Measurements from ENCODE around the gene GCH1. TPM values are rescaled to one million over a fixed set of nuclear protein-coding genes. Genes with fewer than 3 reads are reported as not detected.

GCH1 gene
- total RNA-seq, 4 donors from 2014 or later: 9.4 to 27.9 (median 18.7) TPM

DNA sequence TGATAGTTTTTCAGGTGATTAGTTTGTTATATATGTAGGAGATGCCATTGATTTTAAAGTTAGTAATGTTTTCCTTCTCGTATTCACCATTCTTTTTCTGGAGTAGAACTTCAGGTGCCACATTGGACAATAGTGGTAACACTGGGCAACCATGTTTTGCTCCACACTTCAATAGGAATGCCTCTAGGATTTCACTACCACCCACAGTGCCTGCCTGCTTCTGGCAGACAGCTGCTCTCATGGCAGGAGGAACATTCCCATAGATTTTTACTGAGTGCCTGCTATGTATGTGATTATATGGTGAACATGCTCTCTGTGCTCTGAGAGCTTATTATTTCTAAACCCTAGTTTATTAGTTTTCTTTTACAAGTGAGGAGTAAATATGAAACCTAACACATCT, 53.7 kb downstream of the GCH1 start:
- ATAC-seq (ENCODE audit: low FRiP score) (no peak), DNase-seq (ENCODE audit: low spot score) (no peak)
- TF ChIP-seq, protein P1, sequence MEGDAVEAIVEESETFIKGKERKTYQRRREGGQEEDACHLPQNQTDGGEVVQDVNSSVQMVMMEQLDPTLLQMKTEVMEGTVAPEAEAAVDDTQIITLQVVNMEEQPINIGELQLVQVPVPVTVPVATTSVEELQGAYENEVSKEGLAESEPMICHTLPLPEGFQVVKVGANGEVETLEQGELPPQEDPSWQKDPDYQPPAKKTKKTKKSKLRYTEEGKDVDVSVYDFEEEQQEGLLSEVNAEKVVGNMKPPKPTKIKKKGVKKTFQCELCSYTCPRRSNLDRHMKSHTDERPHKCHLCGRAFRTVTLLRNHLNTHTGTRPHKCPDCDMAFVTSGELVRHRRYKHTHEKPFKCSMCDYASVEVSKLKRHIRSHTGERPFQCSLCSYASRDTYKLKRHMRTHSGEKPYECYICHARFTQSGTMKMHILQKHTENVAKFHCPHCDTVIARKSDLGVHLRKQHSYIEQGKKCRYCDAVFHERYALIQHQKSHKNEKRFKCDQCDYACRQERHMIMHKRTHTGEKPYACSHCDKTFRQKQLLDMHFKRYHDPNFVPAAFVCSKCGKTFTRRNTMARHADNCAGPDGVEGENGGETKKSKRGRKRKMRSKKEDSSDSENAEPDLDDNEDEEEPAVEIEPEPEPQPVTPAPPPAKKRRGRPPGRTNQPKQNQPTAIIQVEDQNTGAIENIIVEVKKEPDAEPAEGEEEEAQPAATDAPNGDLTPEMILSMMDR (IDR thresholded peaks at IDR 0.05): no peak

DNA sequence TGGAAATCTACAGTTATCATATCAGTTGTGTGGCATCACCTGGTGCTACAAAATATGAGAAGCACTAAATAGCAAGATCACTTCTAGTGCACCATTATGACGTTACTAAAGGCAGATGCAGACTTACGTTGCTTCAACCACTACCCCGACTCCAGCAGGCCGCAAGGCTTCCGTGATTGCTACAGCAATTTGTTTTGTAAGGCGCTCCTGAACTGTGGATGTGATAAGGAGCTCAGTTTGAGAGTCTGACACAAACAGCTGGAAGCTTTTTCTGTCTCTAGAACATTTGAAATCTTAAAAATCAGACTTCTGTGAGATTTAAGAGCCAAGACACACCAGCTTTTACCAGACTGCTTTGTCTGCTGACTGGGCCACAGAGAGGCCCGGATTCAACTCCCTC, 57.0 kb downstream of the GCH1 start:
- DNase-seq (ENCODE audit: low spot score) (no peak), ATAC-seq (ENCODE audit: low FRiP score) (no peak)
- TF ChIP-seq, protein P1 (IDR thresholded peaks at IDR 0.05): no peak

DNA sequence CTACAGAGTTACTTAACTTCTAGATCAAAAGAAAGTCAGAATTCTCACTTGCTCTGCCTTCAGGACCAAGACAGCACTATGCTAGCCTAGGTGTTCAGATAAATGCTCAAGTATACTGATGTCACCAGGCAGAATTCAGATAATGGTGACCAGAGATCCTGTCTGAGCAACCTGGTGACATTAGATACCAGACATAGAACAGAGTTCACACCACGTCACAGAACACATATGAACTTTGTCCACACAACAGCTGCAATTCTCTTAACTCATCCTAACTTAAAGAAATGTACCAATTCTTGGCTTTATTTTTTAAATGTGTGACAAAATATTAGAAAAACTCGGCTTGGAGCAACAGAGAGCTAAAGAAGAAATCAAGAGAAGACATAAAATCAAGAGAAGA, 58.1 kb downstream of the GCH1 start:
- DNase-seq (ENCODE audit: low spot score) (no peak), ATAC-seq (ENCODE audit: low FRiP score) (no peak)
- TF ChIP-seq, protein P1 (IDR thresholded peaks at IDR 0.05): no peak

DNA sequence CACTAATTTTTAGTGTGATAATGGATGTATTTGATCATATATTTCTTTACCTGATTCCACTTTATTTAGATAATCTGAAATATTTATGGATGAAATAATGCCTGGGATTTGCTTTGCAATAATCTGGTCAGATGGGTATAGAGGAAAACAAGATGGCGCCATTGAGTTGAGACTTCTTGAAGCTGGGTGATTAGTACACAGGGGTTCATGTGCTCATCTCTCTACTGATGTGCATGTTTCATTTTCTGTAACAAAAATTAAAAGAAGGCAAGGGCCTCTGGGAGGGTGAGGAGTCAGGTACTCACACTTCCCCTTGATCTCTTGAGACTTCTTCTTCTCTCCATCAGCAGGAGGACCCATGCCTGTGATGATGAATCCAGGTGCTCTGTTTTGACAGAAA, 61.8 kb downstream of the GCH1 start:
- TF ChIP-seq, protein P1 (IDR thresholded peaks at IDR 0.05): no peak
- DNase-seq (ENCODE audit: low spot score) (no peak), ATAC-seq (ENCODE audit: low FRiP score) (no peak)

DNA sequence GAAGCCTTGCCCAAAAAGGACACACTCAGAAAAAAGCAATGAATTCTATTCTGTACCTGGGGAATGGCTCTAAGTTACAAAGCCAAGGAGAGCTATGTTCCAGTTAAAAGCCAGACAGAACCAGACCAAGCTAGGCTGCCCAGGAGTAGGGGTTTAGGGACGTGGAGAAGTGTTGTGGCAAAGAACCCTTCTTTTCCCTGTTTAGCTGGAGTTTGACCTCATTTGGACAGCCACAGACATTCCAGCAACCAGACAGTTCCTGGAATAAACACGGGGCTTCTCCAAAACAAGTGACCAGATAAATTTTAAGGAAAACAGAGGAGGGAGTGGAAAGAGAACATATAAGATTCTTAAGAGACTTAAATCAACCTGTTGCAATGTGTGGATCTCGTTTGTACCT, 62.3 kb downstream of the GCH1 start:
- ATAC-seq (ENCODE audit: low FRiP score) (no peak), DNase-seq (ENCODE audit: low spot score) (no peak)
- TF ChIP-seq, protein P1 (IDR thresholded peaks at IDR 0.05): no peak

DNA sequence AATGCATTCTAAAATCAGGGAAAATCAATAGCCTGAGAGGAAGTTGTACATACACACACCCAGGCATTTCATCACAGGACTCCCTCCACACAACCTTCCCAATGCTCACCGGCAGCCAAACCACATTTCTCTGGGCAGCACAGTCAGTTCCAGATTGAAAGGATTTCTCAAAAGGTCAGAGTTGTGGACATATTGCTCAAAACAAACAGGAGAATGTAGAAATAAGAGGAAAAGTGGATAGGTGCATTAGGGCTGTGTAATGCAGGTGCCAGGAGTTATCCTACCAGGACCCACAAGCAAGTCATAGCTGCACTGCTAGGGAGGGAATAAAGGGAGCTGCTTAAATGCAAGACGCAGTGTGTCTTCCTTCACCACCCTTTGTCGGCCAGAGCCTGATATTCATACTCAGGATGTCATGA, 62.9 kb downstream of the GCH1 start:
- ATAC-seq (ENCODE audit: low FRiP score) (peak; percentile 57), DNase-seq (ENCODE audit: low spot score) (no peak)
- TF ChIP-seq, protein P1 (IDR thresholded peaks at IDR 0.05): no peak

DNA sequence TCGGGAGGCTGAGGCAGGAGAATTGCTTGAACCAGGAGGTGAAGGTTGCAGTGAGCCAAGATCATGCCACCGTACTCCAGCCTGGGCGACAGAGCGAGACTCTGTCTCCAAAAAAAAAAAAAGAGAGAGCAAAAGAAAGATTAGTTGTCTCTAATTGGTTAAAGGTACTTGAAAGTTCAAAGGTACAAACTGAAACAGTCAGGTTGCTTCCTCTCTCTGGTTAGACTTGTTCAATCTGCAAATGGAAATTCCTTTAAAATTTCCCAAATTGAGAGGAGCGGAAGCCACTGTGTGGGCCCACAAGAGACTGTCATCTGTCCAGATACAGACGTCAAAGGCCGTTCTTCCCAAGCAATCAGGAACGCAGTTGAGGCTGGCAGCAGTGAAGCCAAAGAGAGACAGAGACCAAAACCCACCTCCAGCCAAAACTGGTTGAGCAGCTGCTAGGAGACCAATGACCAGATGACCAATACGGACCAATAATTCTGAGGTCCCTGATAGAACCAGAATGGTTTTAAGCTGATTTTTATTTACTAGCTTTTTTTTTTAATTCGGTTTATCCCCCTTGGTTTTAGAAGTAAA, 63.6 kb downstream of the GCH1 start:
- no peak for ATAC-seq (ENCODE audit: low FRiP score)
- TF ChIP-seq, protein P1 (IDR thresholded peaks at IDR 0.05): no peak
- DNase-seq (ENCODE audit: low spot score): no peak

Data from omental fat pad (tissue), 4 donors.